ENCODE data around the gene TP53I11. TPM values are rescaled to one million over a fixed set of nuclear protein-coding genes. Genes with fewer than 3 reads are reported as not detected.
A peak's percentile ranks its signal among the peaks of the same experiment; 100 is the strongest.

The TP53I11 gene
- polyA plus RNA-seq, 3 donors, result 11.0 to 13.2 (median 11.3) TPM

DNA sequence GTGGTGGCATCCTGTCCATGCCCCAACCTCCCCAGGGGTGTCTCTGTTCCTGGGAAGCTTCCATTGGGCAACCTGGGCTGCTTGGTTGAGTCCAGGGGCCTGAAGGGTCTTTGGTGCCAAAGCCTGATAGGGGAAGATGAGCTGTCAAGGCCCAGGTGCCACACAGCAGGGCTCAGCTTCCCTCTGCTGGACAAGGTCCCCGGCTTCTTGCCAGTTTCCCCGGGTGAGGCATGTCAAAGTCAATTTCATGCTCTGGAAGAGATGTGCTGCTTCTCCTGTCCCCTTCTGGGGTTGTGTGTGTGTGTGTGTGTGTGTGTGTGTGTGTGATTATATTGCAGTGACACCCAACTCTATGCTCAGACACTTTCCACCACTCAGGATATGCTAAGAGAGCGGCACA is 26.9 kb downstream of the TP53I11 start:
- Histone ChIP-seq H3K9ac (ENCODE audit: insufficient read depth, low read length, poor library complexity, severe bottlenecking) (no peak overlapping the region), H3K9me3 (replicated peaks in 1 of 2; ENCODE audit: control insufficient read depth in 1 of 2, insufficient read depth in 1 of 2, low read length in 2 of 2) (no peaks in the 10 kb centered on the region), H3K4me2 (replicated peaks; ENCODE audit: extremely low read depth, low read length, poor library complexity, severe bottlenecking) (no peak overlapping the region), H3K4me1 (ENCODE audit: control insufficient read depth in 1 of 2, insufficient read depth in 2 of 2, low read length in 2 of 2) (no peaks in the 10 kb centered on the region), H3K4me3 (replicated peaks in 1 of 3; ENCODE audit: low read depth in 2 of 3, low read length in 3 of 3) (no peak overlapping the region), H3K79me2 (ENCODE audit: insufficient read depth, low read length) (no peaks in the 10 kb centered on the region), H3K36me3 (replicated peaks in 1 of 2; ENCODE audit: control insufficient read depth in 1 of 2, insufficient read depth in 2 of 2, low read length in 2 of 2) (no peaks in the 10 kb centered on the region), H4K20me1 (ENCODE audit: insufficient read depth, low read length) (no peaks in the 10 kb centered on the region), H3K27me3 (ENCODE audit: control insufficient read depth in 2 of 2, insufficient read depth in 2 of 2, low read length in 2 of 2) (no peaks in the 10 kb centered on the region), H2AFZ (ENCODE audit: insufficient read depth, low read depth, low read length, poor library complexity, severe bottlenecking) (no peak overlapping the region), H3K27ac (ENCODE audit: low read depth in 1 of 2, low read length in 2 of 2) (no peak overlapping the region)
- DNase-seq, result no peak
- intact Hi-C loops (cut with micrococcal nuclease), result no loop called here
- Mint-ChIP-seq H3K4me3 (no peak overlapping the region), H3K36me3 (no peaks in the 10 kb centered on the region), H3K27ac (peak overlapping the region in 1 of 7 donors; percentile 66), H3K9me3 (no peaks in the 10 kb centered on the region), H3K27me3 (ENCODE audit: low read depth in 3 of 3) (peaks cover 6 to 14% (median 8%) of the 10 kb centered on the region in 3 donors), H3K4me1 (no peaks in the 10 kb centered on the region)
- TF ChIP-seq, protein P1, sequence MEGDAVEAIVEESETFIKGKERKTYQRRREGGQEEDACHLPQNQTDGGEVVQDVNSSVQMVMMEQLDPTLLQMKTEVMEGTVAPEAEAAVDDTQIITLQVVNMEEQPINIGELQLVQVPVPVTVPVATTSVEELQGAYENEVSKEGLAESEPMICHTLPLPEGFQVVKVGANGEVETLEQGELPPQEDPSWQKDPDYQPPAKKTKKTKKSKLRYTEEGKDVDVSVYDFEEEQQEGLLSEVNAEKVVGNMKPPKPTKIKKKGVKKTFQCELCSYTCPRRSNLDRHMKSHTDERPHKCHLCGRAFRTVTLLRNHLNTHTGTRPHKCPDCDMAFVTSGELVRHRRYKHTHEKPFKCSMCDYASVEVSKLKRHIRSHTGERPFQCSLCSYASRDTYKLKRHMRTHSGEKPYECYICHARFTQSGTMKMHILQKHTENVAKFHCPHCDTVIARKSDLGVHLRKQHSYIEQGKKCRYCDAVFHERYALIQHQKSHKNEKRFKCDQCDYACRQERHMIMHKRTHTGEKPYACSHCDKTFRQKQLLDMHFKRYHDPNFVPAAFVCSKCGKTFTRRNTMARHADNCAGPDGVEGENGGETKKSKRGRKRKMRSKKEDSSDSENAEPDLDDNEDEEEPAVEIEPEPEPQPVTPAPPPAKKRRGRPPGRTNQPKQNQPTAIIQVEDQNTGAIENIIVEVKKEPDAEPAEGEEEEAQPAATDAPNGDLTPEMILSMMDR (IDR thresholded peaks at IDR 0.05), result no peak
- 90% methylated on average over 3 of the region's 3 CpGs for WGBS (ENCODE audit: insufficient coverage)

DNA sequence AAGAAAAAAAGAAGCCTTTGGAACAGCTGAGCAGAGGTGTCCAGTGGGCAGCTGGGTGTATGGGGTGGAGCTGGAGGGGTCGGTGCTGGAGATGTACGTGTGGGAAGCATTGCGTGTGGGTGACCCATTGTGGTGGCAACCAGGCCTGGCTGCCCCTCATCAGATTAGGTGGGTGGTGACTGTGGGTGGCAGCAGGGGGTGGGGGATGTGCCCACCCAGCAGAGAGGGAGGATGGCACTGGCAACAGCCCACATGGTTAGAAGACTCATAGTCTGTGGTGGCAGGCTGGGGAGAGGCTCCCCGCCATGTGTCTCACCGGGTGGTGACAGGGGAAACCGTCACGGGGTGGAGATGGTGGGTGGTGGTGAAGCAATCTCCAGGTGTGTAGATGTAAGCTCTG is 27.6 kb downstream of the TP53I11 start:
- H3K9ac ChIP-seq (ENCODE audit: insufficient read depth, low read length, poor library complexity, severe bottlenecking), result no peak overlapping the region
- H3K79me2 ChIP-seq (ENCODE audit: insufficient read depth, low read length), result no peaks in the 10 kb centered on the region
- Mint-ChIP-seq H3K4me3 (no peak overlapping the region), H3K4me1 (no peaks in the 10 kb centered on the region), H3K36me3 (no peaks in the 10 kb centered on the region), H3K27me3 (ENCODE audit: low read depth in 3 of 3) (peaks cover 6 to 14% (median 8%) of the 10 kb centered on the region in 3 donors), H3K9me3 (no peaks in the 10 kb centered on the region), H3K27ac (no peak overlapping the region)
- no peak for DNase-seq
- no peaks in the 10 kb centered on the region for H4K20me1 ChIP-seq (ENCODE audit: insufficient read depth, low read length)
- H3K4me2 ChIP-seq (replicated peaks; ENCODE audit: extremely low read depth, low read length, poor library complexity, severe bottlenecking), result no peak overlapping the region
- no peaks in the 10 kb centered on the region for H3K27me3 ChIP-seq (ENCODE audit: control insufficient read depth in 2 of 2, insufficient read depth in 2 of 2, low read length in 2 of 2)
- intact Hi-C loops (cut with micrococcal nuclease), result no loop called here
- H3K36me3 ChIP-seq (replicated peaks in 1 of 2; ENCODE audit: control insufficient read depth in 1 of 2, insufficient read depth in 2 of 2, low read length in 2 of 2), result no peaks in the 10 kb centered on the region
- no peak overlapping the region for H2AFZ ChIP-seq (ENCODE audit: insufficient read depth, low read depth, low read length, poor library complexity, severe bottlenecking)
- H3K27ac ChIP-seq (ENCODE audit: low read depth in 1 of 2, low read length in 2 of 2), result no peak overlapping the region
- no peaks in the 10 kb centered on the region for H3K9me3 ChIP-seq (replicated peaks in 1 of 2; ENCODE audit: control insufficient read depth in 1 of 2, insufficient read depth in 1 of 2, low read length in 2 of 2)
- no peak overlapping the region for H3K4me3 ChIP-seq (replicated peaks in 1 of 3; ENCODE audit: low read depth in 2 of 3, low read length in 3 of 3)
- H3K4me1 ChIP-seq (ENCODE audit: control insufficient read depth in 1 of 2, insufficient read depth in 2 of 2, low read length in 2 of 2), result no peaks in the 10 kb centered on the region
- 80% methylated on average over 5 of the region's 7 CpGs for WGBS (ENCODE audit: insufficient coverage)
- TF ChIP-seq, protein P1 (IDR thresholded peaks at IDR 0.05), result no peak
